ENCODE measurements around the gene SORBS1.

SORBS1 gene

GRCh38 chr10:95281206-95281605 lies 280.0 kb downstream of the SORBS1 start:
- no peak overlapping the region for H3K4me3 ChIP-seq (ENCODE audit: low read length)
- no peak for TF ChIP-seq ZNF274 (IDR thresholded peaks at IDR 0.05; ENCODE audit: low read depth, low read length)

- no peak for TF ChIP-seq ZNF274 (IDR thresholded peaks at IDR 0.05; ENCODE audit: low read depth, low read length)
These were observed 280.5 kb downstream of the SORBS1 start for GRCh38 chr10:95280637-95281036.

GRCh38 chr10:95279042-95279820 lies 281.9 kb downstream of the SORBS1 start:
- no peak for TF ChIP-seq ZNF274 (IDR thresholded peaks at IDR 0.05; ENCODE audit: low read depth, low read length)
- no peak overlapping the region for H3K4me3 ChIP-seq (ENCODE audit: low read length)

More at GRCh38 chr10:95280637-95281036, 280.5 kb downstream of the SORBS1 start:
- H3K4me3 ChIP-seq (ENCODE audit: low read length) = no peak overlapping the region

- no peak overlapping the region for H3K4me3 ChIP-seq (ENCODE audit: low read length)
- TF ChIP-seq ZNF274 (IDR thresholded peaks at IDR 0.05; ENCODE audit: low read depth, low read length) = no peak
These were observed 282.8 kb downstream of the SORBS1 start for GRCh38 chr10:95278061-95278988.

DNA sequence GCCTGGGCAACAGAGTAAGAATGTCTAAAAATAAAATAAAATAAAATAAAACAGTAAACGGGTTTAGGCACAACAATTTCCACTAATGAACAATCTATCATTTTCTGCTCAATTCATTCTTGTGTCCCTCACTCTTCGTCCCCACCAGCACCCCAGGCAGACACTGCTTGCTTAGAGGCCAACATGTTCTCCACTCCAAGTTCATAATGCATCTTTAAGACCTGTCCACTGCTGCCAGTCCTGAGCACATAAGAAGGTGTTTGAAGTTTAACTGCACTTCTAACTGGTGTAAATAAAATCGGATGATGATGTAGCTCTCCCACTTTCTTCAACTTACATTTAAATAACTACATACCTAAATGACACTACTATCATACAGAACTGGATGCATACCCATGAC lies 283.6 kb downstream of the SORBS1 start:
- no peak for TF ChIP-seq ZNF274 (IDR thresholded peaks at IDR 0.05; ENCODE audit: low read depth, low read length)
- H3K4me3 ChIP-seq (ENCODE audit: low read length) = no peak overlapping the region

GRCh38 chr10:95277201-95277570 lies 284.0 kb downstream of the SORBS1 start:
- no peak overlapping the region for H3K4me3 ChIP-seq (ENCODE audit: low read length)
- TF ChIP-seq ZNF274 (IDR thresholded peaks at IDR 0.05; ENCODE audit: low read depth, low read length) = no peak

DNA sequence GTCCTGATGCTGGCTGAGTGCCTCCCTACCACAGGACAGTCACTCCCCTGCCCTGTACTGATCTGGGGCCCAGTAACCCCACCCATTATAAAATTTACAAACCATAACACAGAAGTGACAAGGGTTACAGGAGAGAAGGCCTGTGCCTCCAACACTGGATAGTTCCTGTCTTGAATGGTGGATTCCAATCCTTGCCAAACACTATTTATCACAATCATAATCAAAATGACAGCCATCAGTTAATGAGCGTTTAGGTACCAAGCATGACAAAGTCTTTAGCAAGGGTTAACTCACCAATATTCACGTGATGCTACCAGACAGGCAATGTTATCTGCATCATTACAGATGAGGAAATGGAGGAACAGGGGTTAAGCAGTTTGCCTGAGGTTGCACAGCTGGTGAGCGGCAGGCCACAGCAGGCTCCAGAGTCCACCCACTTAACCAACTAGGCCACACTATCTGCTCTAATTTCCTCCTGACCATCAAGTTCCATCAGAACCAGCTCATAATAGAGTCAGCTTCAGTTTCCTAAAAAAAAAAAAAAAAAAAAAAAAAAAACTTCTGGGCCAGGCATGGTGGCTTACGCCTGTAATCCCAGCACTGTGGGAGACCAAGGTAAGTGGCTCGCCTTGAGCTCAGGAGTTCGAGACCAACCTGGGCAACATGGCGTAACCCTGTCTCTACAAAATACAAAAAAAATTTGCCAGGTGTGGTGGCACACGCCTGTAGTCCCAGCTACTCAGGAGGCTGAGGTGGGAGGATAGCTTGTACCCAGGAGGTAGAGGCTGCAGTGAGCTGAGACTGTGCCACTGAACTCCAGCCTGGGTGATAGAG lies 284.6 kb downstream of the SORBS1 start:
- H3K4me3 ChIP-seq (ENCODE audit: low read length) = no peak overlapping the region
- TF ChIP-seq ZNF274 (IDR thresholded peaks at IDR 0.05; ENCODE audit: low read depth, low read length) = no peak

DNA sequence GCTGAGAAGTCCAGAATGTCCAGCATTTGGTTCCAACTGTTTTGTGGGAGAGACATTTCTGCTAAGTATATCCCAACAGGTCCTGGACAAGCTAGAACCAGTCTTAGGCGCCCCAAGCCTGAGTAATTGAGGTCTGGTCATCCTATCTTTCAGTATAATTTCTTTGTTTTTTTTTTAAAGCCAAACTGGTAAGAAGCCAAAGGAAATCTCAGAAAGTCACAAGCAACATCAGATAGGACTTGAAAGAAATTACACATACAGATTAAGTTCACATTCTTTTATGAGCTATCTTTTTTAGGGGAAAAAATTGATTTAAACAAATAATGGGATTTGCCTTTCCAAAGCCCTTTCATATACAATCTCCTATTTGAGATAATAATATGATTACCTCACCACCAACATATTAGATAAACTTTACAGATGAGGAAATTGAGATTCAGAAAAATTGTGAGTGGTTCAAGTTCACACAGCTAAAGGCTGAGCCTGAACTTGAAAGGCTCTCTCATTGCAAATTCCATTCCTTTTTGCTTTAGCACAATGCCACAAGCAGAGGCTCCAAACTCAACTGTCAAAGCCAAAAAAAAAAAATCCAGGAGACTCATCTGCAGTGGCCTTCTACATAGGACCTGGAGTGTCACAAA lies 285.3 kb downstream of the SORBS1 start:
- no peak for TF ChIP-seq ZNF274 (IDR thresholded peaks at IDR 0.05; ENCODE audit: low read depth, low read length)
- H3K4me3 ChIP-seq (ENCODE audit: low read length) = no peak overlapping the region

DNA sequence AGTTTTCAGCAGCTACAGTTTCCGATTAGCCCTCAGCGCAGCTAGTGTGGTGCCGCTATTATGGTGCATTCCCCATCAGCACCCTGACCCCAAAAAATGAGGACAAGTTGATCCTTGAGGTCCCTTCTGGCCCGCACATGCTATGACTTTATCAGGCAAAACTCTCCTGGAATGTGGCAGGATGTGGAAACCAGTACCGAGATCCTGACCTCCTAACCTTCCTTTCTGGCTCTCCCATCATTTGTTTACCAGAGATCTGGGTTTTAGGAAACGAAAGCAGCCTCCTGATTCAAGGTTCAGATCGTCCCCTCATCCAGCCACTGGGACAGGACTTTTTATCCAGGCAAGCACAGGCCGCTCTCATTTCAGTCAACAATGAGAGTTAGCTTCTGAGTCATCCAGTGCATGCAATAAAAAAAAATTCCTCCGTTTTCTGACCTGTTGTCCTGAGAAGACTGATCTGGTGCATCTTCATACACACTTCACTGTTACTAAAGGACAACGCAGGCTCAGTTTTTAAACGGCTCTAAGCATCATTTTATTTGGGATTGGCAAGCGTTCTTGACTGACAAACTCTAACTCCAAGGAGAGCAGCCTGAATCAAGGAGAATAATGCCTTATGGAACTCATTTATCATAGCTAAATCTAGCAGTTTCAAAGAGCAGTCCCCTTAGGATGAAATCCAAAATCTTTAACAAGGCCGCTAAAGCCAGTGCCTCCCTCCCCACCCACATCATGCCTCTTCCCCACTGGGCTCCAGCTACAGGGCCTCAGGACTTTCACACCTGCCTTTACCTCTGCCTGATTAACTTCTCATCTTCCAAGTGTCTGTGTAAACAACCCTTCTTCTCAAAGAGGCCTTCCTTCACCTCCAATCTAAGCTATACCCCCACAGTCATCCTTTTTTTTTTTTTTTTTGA lies 287.5 kb downstream of the SORBS1 start:
- TF ChIP-seq ZNF274 (IDR thresholded peaks at IDR 0.05; ENCODE audit: low read depth, low read length) = no peak
- H3K4me3 ChIP-seq (ENCODE audit: low read length) = no peak overlapping the region

- no peak overlapping the region for H3K4me3 ChIP-seq (ENCODE audit: low read length)
- no peak for TF ChIP-seq ZNF274 (IDR thresholded peaks at IDR 0.05; ENCODE audit: low read depth, low read length)
These were observed 292.7 kb downstream of the SORBS1 start for GRCh38 chr10:95268438-95268837.

DNA sequence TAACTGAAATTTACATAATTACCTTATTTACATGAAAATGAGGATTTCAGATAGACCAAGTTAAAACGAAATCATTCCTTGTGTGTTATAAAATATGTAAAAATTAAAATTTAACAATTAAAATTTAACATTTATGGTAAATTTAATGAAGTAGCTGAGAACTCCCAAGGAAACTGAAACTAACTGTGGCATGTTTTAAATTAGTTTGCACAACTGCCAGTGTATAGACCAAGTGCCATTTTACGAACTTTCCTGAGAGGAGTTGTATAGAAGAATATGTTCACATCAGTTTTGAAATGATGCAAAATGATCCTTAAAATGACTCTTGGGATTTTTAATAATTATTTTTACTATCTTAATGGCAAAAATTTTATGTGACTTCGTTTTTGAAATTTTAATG lies 293.9 kb downstream of the SORBS1 start:
- no peak for TF ChIP-seq ZNF274 (IDR thresholded peaks at IDR 0.05; ENCODE audit: low read depth, low read length)
- H3K4me3 ChIP-seq (ENCODE audit: low read length) = no peak overlapping the region

DNA sequence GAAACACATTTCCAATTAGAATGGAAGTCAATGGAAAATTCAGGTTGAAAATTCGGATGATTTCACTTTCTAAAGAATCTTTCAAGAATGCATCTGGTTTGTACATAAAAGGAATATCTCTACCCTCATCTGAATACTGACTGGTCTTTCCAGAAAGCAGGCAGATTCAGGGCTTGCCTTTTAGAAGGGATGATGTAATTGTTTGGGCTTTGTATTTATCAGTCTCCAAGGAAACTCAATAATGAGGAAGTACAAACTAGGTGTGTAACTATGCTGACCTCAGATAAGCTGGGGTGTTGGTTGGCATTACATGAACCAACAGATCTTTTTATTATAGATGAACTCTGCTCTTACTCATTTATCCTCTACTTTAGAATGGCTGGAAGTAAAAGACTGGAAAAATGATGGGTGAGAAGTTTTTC lies 294.5 kb downstream of the SORBS1 start:
- H3K4me3 ChIP-seq (ENCODE audit: low read length) = no peak overlapping the region
- TF ChIP-seq ZNF274 (IDR thresholded peaks at IDR 0.05; ENCODE audit: low read depth, low read length) = no peak

DNA sequence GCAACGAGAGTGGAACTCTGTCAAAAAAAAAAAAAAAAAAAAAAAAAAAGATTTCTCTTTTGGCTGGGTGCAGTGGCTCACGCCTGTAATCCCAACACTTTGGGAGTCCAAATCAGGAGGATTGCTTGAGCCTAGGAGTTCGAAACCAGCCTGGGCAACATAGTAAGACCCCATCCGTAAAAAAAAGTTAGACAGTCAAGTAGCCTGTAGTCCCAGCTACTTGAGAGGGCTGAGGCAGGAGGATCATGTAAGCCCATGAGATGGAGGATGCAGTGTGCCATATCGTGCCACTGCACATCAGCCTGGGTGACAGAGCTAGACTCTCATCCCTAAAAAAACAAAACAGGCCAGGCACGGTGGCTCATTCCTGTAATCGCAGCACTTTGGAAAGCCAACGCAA lies 295.6 kb downstream of the SORBS1 start:
- no peak for TF ChIP-seq ZNF274 (IDR thresholded peaks at IDR 0.05; ENCODE audit: low read depth, low read length)
- H3K4me3 ChIP-seq (ENCODE audit: low read length) = no peak overlapping the region

Measured in GM08714 (cell line).